HG03139 (cell line): ENCODE data around the gene TLE2.
"Not testable (repeated sequence)": the region's sequence is repeated elsewhere in the genome, so short reads cannot be mapped to it uniquely, and the experiment has no call there.

Experiments used
- ATAC-seq: cut with Tn5 transposase; IDR thresholded peaks from one replicate; pipeline ENCODE4 v1.9.1; 2021; ENCODE audit not compliant: unreplicated experiment

The TLE2 gene

DNA sequence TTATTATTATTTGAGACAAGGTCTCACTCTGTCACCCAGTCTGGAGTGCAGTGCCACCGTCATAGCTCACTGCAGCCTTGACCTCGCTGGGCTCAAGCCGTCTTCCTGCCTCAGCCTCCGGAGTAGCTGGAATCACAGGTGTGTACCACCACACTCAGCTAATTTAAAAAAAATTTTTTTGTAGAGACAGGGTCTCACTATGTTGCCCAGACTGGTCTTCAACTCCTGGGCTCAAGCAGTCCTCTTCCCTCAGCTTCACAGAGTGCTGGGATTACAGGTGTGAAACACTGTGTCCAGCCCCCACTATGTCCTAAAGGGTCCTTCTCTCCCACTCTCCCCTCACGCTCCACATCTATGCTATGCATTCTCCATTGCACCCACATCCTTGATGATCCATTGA lies 9.1 kb upstream of the TLE2 start:
- ATAC-seq = no peak

- ATAC-seq = not testable (repeated sequence)
Measured at GRCh38 chr19:3036977-3037544, 8.0 kb upstream of the TLE2 start.

DNA sequence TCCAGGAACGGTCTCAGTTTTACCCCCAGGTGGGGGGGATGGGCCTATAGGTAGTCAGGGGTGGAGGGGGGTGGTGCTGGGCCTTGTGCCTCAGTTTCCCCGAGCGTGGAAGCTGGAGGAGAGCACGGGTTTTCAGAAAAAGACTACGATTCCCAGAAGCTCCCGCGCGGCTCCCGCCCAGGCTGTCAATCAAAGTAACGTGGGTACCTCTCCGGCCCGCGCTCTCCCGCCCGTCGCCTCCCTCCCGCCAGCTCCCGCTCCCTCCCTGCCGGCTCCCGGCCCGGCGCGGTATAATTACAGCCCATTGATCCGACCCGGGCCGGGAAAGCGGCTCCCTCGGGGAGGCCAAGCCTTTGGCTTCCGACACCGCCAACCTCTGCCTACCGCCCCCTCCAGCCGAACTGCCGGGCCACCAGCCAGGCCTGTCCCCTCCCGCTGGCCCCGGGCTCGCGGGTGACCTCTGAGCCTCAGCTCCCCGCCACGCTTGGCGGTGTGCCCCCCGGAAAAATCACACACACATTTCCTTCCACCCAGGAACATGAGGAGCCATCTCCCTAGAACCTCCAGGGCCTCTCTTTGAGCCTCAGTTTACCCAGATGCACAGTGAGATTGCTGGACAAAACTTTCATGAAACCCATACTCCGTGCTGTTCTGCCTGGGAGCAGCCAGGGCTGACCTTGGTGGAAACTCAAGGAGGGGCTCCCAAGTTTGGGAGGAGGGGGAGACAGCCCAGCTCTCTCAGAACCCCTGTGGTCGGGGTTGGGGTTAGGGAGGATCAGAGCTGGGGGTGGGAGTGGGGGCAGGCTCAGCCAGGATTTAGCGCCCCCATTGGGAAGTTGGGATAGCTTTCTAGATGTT lies 7.3 kb upstream of the TLE2 start:
- peak; percentile 34 for ATAC-seq

- ATAC-seq = peak; percentile 89
Measured at GRCh38 chr19:3035542-3036118, 6.5 kb upstream of the TLE2 start.

- no peak for ATAC-seq
Measured at GRCh38 chr19:3034656-3035541, 5.8 kb upstream of the TLE2 start.

GRCh38 chr19:3034406-3034655 lies 5.3 kb upstream of the TLE2 start:
- no peak for ATAC-seq

DNA sequence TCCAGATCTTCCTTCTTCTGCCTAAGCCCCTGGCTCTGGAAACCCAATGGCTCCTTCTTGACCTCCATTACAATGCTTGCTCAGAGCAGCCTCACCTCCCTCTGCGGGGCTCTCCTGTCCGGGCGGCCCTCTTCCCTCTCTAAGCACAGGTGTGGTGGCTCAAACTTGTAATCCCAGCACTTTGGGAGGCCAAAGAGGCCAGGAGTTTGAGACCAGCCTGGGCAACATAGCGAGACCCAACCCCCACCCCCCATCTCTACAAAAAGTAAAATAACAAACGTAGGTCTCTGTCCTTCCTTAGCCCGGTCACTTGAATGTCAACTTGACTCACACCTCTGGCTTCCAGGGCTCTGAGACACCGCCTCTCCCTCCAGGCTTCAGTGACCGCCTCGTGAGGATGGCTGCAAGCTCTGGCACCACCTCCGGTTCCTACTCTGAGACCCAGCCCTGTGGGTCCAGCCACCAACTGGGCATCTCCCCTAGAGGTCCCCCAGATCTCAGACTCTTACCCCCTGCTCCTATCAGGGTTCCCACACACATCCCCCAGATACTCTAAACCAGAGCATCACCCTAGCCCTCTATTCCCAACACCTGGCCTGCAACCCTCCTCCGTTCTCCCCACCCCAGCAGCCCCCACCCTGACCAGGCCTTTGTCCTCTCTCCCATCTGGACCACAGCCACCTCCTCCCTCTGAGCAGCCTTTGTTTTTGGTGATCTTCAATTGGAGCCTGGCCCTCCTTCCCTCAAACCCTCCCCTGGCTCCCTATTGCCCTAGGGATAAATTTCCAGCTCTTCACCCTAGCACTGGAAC lies 4.7 kb upstream of the TLE2 start:
- ATAC-seq = no peak

GRCh38 chr19:3031607-3031867 lies 2.5 kb upstream of the TLE2 start:
- no peak for ATAC-seq

- no peak for ATAC-seq
Measured at GRCh38 chr19:3028305-3029064, 595 bp downstream of the TLE2 start.

- no peak for ATAC-seq
Measured at GRCh38 chr19:3027981-3028304, 1.1 kb downstream of the TLE2 start.

DNA sequence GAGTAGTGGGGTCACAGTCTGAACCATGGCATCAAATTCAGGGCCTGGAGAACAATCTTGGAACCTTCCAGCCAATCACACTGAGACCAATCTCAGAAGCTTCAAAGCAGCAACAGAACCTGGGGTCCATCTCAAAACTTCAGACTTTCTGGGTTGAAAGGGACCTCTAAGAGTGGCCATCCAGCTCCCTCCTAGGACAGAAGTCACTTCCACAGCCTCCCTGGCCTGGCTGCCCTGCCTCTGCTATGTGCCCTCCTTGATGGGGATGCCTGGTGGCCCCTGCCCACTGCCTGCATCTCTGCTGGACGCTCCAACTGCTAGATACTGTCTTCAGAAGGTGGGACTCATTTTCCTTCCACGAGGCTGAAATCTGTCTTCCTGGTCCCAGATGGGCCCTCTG lies 1.8 kb downstream of the TLE2 start:
- ATAC-seq = no peak

DNA sequence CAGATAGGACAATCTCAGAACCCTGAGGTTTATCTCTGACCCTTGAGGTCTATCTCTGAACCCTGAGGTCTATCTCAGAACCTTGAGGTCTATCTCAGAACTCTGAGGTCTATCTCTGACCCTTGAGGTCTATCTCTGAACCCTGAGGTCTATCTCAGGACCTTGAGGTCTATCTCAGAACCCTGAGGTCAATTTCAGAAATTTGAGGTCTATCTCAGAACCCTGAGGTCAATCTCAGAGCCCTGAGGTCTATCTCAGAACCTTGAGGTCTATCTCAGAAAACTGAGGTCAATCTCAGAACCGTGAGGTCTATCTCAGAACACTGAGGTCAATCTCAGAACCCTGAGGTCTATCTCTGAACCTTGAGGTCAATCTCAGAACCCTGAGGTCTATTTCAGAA lies 2.3 kb downstream of the TLE2 start:
- no peak for ATAC-seq

- ATAC-seq = no peak
Measured at GRCh38 chr19:3025549-3025886, 3.6 kb downstream of the TLE2 start.

DNA sequence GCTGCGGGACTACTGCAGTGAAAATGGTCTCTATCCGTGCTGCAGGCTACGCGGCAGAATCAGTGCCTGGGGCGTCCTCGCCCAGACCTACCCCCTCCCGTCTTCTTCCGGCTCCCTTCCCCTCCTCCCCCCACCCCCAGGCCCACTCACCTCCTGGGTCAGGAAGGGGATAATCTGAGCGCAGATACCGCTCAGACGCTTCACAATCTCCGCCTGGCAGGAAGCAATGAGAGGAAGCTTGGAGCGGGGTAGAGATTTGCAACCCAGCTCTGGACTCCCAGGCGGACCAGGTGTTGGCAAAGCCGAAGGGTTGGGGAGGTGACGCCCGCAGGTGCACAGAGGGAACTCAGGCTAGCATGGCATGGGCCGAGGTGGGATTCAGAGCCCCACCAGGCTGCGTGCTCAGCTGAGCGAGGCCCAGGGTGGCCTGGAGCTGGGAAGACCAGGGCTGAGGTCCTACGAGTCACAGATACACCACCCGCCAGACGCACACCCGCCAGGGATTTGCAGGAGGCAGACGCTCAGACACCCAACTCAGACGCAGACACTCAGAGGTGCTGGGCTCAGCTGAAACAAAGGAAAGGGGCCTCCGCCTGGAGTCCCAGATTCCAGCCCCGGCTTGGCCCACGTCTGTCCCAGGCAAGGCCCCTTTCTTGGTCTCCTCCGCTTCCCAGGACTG lies 4.1 kb downstream of the TLE2 start:
- ATAC-seq = no peak

DNA sequence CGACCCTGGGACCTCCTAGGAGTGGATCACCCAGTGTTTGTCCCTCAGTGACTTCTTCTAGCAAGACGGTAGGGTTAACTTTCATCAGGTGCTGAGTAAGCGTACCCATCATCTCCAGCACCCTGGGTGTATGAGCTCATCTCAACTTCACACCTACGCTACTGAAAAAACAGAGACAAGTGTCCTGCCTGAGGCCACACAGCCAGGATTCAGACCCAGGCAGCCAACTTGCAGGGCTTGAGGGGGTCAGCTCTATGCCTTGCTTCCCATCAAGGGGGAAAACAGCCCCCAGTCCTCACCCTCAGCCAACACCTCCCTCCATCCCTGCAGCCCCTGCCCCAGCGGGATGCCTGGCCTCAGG lies 4.6 kb downstream of the TLE2 start:
- ATAC-seq = no peak

DNA sequence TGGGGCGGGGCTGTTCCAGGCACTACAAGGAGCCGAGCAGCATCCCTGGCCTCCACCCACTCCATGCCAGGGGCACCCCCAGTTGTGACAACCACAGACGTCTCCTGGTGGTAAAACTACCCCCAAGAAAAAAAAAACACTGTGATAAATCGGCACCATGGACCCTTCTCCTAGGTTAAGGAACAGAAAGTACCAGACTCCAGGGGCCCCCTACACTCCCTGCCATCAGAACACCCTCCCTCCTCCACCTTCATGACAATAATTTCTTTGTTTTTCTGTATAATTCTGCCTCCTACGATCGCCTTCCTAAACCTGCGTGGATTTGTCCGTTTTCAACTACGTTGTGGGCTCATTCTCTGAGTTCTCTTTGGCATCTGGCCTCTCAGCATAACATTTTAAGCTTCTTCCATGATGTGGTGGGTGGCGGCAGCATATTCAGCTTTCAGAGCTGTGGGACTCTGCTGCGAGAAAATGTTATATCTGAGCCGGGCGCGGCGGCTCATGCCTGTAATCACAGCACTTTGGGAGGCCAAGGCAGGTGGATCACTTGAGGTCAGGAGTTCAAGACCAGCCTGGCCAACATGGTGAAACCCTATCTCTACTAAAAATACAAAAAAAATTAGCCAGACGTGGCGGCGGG lies 8.6 kb downstream of the TLE2 start:
- no peak for ATAC-seq

DNA sequence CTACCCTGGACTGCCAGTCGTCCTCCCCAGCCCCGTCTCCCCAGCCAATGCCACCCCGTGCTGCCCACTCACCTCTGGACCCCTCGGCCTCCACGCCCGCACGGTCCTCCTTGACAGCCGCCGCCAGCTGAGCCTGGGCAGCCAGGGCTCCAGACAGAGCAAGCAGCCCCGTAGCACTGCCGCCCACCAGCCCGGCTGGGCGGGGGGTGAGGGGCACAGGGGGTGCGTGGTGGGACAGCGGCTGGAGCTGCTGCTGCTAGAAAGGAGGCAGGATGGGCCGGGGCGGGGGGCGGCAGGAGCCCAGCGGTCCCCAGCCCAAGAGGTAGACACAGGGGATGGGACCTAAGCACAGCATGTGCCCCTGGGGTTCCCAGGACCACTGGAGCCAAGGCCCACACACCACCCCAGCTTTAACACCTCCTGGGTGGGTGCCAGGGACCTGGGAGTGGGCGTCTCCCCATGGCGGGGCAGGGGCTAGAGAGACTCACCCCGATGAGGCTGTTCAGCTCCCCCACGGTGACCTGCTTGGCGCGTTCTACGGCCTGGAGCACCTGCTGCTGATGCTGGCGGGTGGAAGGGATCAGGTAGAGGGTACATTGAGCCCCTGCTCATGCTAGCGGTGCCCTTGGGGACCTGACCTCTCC lies 9.7 kb downstream of the TLE2 start:
- ATAC-seq = no peak

DNA sequence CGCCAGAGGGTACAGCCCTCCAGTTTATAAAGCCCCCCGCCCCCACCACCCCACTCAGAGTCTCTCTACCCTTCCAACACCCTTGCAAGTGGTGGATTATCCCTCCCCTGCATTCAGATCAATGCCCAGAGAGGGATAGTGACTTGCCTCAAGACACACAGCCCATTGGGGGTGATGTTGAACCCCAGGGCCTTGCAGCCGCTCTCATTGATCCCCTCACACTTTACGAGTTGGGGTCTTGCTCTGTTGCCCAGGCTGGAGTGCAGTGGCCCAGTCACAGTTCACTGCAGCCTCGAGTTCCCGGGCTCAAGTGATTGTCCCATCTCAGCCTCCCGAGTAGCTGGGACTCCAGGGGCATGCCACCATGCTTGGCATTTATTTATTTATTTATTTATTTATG lies 11.2 kb downstream of the TLE2 start:
- ATAC-seq = no peak
